Anterior cingulate cortex (tissue), 58 donors: ENCODE results near the gene ANKS3.

Experiments
- DNase-seq, 58 donors: peaks; one replicate each; lab custom pipeline; 2025; lab: John Stamatoyannopoulos, UW

ANKS3 gene

DNA sequence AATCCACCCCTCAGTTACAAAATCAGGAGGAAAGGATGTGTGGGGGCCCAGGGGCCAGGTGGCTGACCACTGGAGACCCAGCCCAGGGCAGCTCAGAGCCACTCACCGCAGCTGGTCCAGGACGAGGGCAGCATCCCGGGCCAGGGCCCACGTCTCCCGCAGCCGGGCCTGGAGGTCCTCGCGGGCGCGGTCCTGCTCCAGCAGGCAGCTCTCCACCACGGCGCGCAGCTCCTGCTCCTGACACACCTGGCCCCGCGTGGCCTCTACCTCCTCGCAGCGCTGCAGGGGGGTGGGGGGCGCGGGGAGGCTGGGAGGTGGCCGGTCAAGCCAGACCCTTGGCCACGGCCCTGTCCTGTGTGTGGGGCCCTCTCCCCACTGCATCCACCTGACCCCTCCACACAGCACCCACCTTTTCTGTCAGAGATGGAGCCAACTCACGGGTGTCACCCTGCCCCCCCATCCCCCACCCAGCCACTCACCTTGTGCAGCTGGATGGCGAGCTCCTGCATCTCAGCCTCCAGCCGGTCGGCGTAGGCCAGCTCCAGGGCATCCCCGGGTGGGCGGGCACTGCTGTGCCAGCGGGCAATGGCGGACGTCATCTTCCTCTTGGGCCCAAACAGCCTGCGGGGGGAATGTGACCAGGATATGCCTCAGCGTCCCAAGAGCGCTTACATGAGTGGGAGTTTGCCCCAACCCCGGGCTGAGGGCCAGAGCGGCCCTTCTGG, 35.6 kb downstream of the ANKS3 start:
- DNase-seq = no peak

DNA sequence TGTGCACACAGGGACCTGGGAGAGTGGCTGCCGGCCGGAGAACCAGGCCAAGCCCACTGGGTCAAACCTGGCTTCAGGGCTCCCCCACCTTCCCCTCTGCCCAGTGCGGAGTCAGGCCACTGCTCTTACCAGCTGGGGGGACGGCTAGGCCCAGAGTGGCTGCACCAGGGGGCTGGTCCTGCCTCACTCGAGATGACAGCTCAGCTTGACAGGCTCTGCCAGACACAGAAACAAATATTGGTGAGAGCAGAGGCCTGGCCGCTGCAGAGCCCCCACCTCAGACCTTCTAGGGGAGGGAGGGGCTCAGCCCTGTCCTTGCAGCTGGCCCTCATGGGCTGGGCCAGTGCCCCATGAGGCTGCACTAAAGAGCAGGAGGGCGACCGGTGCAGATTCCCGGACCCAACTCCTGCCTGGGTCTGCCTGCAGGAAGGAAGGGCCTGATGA, 36.2 kb downstream of the ANKS3 start:
- no peak for DNase-seq

DNA sequence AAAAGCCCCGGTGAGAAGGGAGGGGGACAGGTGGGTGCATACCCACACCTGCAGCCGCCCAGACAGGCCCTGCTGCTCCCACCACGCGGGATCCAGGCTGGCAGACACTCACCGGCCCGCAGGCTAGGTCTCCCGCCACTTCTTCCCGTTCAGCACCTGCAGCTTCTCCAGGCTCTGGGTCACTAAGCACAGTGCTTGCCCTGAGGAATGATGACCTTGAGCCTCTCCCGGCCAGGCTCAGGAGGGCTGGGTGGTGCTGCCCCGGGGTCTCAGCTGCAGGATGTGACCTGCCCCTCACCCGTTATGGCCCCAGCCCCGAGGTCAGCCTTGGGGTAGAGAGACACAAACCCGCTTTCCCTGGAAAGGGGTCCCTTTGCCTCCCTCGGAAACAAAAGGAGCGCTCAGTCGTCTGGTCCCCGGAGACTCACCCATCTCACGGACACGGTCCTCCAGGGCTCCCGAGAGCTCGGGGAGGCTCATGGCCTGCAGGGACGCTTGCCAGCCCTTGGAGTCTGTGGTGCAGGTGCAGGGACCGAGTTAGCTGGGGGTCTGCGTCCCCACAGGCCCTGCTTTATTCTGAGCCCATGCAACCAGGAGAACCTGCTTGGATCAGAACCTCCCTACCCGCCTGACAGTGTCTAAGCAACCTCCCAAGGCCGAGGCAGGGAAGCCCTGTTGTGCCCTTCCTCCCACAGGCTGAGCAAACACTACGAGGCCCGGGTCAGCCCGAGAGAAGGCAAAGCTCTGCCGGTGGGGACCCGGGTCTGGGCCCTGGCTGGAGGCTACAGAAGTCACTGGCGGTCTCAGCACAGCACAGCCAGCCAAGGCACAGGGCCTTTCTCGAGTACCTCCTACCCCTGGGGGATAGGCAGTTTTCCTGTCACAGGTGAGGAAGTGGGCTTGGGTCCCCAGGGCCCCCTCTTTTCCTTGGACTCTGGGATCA, 36.9 kb downstream of the ANKS3 start:
- no peak for DNase-seq

DNA sequence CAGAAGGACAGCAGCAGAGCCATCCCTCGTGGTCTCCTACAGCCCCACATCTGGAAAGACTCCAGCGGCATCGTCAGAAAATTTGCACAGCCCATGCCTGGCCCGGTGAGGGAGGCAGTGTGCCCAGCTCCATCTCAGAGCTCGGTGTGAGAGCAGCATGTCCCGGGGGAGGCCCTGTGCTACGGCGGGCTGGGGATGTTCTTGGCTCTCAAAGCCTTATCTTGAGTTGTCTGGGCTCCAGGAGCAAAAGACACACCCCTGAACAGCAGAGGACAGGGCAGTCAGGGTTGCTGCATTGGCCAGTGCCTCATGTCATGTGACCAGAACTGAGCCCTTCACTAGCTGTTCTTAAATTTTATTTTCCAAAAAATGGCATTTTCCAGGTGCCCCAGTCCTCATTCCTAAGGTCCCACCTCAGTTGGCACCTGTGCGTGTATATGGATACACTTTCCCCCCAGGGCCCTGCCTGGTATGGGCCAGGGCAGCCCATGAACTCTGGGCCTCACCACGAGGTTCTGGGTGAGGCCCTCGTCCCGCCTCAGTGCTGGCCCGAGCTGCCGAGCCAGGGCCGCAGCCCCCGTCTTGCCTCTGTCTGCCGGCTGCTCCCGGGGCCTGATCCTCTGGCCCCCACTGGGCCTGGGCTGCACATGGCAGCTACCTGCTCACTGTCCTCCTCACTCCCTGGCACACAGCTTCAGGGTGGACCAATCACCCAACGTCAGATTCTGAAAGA, 37.7 kb downstream of the ANKS3 start:
- peak in 2 of 58 donors; percentile 16 to 32 for DNase-seq

DNA sequence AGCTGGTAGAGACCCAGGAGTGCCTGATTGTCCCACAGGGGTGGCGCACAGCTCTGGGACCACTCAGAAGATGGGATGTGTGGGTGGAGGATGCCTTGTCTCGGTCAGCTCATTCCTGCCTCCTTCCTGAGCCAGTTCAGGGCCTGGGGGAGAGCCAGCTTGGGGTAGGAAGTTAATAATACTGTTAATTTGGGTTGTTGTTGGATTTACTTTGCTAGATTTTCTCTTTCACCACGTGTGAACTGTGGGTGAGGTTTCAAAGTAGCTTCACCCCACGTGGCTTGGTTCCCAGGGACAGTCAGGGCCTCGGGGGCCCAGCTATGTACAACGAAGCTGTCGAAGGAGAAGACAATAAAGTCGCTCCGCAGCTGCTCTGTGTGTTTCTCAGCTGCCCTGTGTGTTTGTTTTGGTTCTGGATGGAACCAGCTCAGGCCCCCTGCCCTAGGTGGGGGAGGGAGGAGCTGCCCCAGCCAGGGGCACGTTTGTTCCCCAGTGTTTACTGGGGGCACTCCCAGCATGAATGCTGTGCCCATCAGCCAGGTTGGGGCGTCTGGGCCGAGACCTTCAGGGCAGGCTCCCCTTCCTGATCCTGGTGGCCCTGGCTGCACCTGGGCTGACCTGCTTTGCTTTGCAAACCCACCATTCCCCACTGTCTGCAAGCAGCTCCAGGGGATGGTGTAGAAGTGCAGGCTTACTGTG, 38.4 kb downstream of the ANKS3 start:
- no peak for DNase-seq

DNA sequence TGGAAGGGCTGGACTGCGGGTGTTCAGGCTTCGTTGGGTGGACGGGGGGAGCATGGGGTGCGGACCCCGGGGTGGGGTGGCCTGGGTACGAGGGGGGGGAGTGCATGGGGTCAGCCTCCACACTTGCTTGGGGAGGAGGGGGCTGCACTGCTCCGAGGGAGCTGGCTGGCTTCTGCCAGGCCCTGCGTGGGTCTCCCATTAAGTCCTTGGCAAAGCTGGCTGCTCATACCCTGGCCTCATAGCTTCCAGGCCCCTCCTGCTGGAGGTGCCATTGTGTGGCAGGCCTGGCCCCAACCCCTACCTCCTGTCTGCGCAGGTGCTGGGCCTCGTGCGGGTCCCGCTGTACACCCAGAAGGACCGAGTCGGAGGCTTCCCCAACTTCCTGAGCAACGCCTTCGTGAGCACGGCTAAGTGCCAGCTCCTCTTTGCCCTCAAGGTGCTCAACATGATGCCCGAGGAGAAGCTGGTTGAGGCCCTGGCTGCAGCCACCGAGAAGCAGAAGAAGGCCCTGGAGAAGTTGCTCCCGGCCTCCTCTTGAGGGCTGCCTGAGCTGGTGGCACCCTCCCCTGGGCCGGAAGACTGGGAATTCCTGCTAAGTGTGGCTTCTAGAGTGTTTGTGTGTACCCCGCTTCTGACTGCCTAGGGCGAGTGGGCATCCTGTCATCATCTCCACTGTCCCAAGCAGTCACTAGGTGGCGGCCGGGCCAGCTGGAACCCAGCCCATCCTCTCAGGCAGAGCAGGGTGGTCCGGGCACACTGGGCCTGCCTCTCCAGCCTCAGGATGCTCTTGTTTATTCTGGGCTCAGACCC, 39.2 kb downstream of the ANKS3 start:
- peak in 32 of 58 donors; percentile 13 to 68 (median 32) for DNase-seq

DNA sequence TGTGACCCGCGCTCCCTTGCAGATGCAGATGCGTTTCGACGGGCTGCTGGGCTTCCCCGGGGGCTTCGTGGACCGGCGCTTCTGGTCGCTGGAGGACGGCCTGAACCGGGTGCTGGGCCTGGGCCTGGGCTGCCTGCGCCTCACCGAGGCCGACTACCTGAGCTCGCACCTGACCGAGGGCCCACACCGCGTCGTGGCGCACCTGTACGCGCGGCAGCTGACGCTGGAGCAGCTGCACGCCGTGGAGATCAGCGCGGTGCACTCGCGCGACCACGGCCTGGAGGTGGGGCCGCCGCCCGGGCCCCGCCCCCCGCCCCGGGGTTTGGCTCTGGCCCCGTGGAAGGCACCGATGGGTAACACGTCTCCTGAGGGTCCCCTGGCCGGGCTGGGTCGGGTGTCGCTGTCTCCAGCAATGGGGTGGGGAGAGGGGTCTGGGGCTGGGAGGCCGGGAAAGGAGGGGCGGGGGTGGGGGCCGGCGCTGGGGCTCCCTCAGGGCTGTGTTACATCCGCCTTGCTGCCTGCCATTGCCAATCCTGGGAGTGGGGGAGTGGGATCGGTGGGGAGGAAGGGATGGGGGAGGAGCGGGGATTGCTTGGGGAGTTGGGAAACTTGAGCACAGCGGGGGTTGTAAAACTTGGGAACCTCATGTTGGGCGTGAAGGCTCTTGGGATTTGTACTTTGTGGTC, 40.0 kb downstream of the ANKS3 start:
- peak in 7 of 58 donors; percentile 33 to 63 (median 43) for DNase-seq

DNA sequence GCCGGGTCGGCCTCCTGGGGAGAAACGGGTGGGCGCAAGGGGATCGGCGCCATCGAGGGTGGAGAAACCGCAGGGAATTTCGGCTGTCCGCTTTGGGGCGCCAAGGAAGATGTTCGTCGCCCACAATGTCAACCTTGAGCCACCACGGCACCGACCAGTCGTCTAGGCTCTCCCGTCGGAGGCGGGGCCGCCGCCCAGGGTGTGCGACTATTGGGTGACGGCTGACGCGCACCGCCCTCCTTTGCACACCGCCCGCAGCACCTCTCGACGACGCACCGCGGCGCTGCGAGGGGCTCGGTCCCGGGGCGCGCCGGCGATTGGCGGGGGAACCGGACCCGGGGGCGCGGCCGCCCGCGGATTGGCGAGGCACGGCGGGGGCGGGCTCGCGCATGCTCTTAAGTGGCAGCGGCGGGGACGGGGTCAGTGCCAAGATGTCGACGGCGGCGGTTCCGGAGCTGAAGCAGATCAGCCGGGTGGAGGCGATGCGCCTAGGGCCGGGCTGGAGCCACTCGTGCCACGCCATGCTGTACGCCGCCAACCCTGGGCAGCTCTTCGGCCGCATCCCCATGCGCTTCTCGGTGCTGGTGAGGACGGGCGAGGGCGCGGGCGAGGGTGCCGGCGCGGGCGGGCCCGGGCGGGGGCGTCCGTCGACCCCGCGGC, 40.6 kb downstream of the ANKS3 start, which contains the start of gene NUDT16L1:
TSS of gene NUDT16L1 (plus strand) at position 267 of the 660 bp plus-strand sequence. CDS start at position 432, 165 bp downstream.
- peak; percentile 57 to 98 (median 95) for DNase-seq

DNA sequence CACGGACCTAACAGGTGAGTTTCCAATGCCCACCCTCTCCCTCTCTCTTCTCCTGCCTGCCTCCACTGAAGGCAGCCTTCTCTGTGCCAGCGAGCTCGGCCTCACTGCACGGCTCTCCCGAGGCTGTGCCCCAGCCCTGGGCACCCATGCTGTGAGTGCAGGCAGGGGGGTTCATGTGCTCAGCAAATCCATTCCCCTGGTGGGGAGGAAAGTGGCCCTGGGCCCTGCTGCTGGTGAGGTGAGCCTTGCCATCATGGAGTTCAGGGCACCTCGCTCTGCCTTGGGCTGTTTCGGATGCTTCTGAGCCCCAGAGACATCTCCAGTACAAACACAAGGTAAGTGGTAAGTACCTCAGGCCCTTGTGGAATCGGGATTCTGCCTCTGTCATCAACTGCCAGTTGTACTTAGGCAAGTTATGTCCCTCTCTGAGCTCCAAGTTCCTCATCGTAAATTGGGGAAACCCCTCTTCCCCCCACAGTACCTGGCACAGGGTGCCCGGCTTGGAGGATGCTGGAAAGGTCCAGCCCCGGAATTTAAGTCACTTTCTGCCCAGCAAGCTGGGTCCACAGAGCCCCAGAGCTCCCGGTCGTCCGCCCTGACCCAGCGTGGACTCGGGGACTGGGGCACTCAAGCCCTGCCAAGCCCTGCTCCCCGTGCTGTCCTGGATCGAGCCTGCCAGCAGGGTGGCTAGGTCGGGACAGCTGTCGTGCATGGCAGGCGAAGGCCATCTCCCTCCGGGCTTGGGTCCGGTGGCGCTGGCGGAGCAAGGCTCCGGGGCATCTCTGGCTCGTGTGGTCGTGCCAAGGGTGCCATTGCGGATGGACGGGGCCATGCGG, 41.4 kb downstream of the ANKS3 start:
- peak in 5 of 58 donors; percentile 45 to 72 (median 65) for DNase-seq

DNA sequence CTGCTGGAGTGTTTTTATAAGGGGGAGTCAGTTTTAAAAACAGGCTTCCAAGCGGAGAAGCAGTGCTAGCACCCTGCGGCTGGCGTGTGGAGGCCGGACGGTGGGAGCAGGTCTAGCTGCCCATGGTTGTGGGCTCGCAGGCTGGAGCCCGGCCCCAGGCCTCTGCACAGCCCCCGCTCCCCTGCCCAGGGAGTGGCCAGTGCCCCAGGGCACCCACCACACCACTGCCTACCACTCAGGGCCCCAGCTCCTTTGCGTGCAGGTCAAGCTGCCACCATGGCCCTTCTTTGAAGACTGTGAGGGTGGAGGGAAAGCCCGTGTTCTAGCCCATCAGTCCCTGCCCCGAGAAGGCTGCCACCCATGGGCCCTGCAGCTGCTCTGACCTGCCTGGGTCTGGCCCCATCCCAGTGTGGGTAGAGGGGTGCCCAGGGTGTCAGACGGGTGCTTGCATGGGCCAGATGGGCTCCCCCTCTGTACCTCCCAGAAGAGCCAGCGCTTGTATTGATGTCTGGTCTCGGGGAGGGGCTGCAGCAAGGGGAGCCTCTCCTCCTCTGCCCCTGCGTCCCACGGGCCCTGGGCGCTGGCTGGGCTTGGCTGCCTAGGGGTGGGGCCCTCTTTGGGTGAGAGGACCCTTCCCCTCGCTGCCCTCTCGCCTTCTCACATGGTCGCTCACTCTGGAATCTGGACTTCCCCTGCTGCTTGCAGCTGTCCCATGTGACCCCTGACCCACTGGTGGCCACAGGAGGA, 42.2 kb downstream of the ANKS3 start:
- DNase-seq = no peak

DNA sequence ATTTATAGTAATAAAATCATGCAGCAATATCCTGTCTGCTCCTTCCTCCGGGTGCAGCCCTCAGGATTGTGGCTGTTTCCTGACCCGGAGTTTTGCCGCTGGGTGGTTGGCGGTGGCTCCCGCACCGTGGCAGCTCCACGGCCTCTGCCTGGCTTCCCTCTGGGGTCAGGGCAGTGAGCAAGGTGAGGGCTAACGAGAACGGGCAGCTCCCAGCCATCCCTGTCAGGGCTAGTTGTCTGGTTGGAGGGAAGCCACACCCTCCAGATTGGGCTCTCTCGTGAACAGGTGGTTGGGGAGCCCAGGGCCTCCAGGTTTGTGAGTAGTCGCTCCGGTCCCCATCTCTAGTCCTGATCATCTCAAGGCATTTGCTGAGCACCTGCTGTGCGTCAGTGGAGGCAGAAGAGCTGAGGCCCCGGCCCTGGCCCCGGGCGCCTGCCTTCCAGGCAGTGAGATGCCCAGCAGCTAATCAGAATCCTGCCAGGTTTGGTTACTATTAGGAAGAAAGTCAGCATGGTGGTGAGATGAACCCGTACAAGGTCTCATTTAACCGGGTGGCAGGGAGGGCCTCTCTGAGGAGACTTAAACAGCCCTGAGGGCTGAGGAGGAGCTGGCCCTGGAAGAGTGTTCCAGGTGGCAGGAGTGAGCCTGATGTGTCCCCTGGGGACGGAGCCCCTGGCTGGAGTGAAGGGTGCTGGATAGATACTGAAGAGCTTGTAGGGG, 43.0 kb downstream of the ANKS3 start:
- DNase-seq = no peak

DNA sequence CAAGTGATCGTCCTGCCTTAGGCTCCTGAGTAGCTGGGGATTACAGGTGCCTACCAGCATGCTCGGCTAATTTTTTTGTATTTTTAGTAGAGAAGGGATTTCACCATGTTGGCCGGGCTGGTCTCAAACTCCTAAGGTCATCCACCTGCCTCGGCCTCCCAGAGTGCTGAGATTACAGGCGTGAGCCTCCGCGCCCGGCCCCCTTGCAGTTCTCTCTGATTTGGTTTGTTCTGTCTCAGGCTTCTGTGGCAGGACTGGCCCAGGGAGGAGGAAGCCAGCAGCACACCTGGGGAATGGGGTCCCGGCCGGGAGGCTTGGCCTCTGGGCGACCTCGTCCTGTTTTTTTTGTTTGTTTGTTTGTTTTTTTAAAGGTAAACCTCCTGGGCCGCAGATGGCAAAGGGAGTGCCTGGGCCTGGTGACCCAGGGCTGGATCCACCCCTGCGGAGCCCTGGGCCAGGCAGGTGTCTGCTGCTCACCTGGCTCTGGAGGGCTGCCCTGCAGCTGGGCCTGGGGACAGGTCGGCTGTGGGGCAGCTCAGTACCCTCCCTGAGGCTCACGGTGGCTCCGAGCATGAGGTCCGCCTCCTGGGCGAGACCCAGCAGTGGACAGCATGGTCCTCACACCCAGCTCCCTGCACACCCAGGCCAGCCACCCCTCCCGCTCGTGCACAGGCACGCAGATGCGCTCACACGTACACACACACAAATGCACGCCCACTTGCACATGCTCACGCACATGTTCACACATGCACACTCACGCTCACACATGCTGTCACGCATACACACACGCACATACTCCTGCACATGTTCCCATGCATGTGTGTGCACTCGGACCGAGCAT, 44.0 kb downstream of the ANKS3 start:
- DNase-seq = no peak

DNA sequence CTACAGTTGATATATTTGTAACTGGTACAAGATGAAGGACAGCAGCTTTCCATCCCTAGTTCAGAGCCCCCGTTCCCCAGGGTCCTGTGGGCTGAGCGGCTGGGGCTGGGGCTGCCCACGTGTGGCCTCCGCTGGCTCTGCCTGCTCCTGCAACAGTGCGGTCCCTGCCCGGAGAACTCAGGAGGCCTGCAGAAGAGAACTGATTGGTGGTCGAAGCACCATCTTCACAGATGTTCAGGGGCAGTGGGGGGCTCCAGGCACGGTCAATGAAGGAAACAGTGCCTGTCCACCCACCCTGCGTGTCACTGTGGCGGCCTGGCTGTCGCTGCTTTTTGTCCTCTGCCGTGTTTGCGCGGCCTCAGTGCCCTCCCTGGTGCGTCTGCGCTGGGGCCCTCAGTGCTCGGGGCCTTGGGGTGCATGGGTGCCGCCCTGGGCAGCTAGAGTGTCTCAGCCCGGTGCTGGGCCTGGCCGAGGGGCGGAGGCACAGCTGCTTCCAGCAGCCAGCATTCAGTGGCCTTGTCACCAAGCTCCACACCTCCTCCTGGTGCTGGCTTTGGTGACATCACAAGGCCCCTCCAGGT, 44.9 kb downstream of the ANKS3 start:
- DNase-seq = no peak

DNA sequence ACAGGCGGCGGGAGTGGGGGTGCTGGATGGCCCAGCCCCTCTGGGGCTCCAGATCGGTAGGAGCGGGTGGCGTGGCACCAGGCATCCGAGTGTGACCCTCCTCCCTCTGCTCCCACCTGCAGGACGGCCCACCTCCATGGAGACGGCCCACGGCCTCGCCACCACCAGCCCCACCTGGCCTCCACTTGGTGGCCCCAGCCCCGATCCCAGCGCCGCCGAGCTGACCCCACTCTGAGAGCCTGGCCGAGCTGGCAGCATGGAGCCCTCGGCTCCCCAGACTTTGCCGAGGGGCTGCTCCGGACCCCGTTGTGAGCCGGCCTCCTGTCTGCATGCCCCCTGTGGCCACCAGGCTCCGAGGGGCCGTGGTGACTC, 45.4 kb downstream of the ANKS3 start:
- no peak for DNase-seq
